Measurements from ENCODE around the gene CX3CL1. TPM values are rescaled to one million over a fixed set of nuclear protein-coding genes. Genes with fewer than 3 reads are reported as not detected.

The CX3CL1 gene
- total and polyA plus RNA-seq, 2 donors (not counting 1 experiment from before 2014, with no cell fraction given), result not detected

- H3K36me3 ChIP-seq (replicated peaks in 1 of 2; ENCODE audit: control extremely low read depth in 1 of 2, control insufficient read depth in 1 of 2, extremely low read depth in 1 of 2, insufficient read depth in 2 of 2, low read length in 1 of 2), result peaks cover 0 to 12% of the 10 kb centered on the region in 2 experiments
- no peak overlapping the region for H2AFZ ChIP-seq (ENCODE audit: insufficient read depth, low read depth, low read length, poor library complexity, severe bottlenecking)
- intact Hi-C loops (cut with micrococcal nuclease), result no loop called here
- TF ChIP-seq EZH2 (IDR thresholded peaks at IDR 0.05; ENCODE audit: borderline replicate concordance, insufficient read depth, low read depth, low read length, poor library complexity, severe bottlenecking) (no peak), CTCF (IDR thresholded peaks at IDR 0.05) (no peak)
- H3K79me2 ChIP-seq (ENCODE audit: control insufficient read depth, insufficient read depth, low read length), result no peaks in the 10 kb centered on the region
- H3K4me3 Mint-ChIP-seq, result no peak overlapping the region
- H3K4me3 ChIP-seq (ENCODE audit: control extremely low read depth in 1 of 5, extremely low read depth in 1 of 5, insufficient read depth in 1 of 5, low read depth in 2 of 5, low read length in 4 of 5), result no peak overlapping the region
- no peaks in the 10 kb centered on the region for H3K9me3 Mint-ChIP-seq (ENCODE audit: insufficient read depth)
- 94% methylated on average over 3 of the region's 3 CpGs for WGBS (ENCODE audit: insufficient coverage)
- H4K20me1 ChIP-seq (ENCODE audit: control insufficient read depth, insufficient read depth, low read length, poor library complexity, severe bottlenecking), result no peaks in the 10 kb centered on the region
- no peak overlapping the region for H3K27ac Mint-ChIP-seq
- no peak overlapping the region for H3K27ac ChIP-seq (ENCODE audit: low read length in 2 of 2)
- no peak overlapping the region for H3K4me2 ChIP-seq (replicated peaks; ENCODE audit: low read depth, low read length, poor library complexity, severe bottlenecking)
- no peaks in the 10 kb centered on the region for H3K27me3 ChIP-seq (replicated peaks in 1 of 4; ENCODE audit: control extremely low read depth in 1 of 4, control insufficient read depth in 3 of 4, insufficient read depth in 4 of 4, low read length in 3 of 4)
- DNase-seq (no peak), ATAC-seq (ENCODE audit: low read depth) (no peak)
- POLR2A ChIA-PET, result no interaction called here
- no peaks in the 10 kb centered on the region for H3K9me3 ChIP-seq (ENCODE audit: control extremely low read depth in 1 of 3, control insufficient read depth in 2 of 3, insufficient read depth in 1 of 3, low read length in 2 of 3)
- no peak overlapping the region for H3K9ac ChIP-seq (ENCODE audit: low read length)
- H3K4me1 ChIP-seq (ENCODE audit: control insufficient read depth in 2 of 2, insufficient read depth in 2 of 2, low read length in 2 of 2), result no peaks in the 10 kb centered on the region
- H3K4me1 Mint-ChIP-seq, result peaks cover 2% of the 10 kb centered on the region
- H3K27me3 Mint-ChIP-seq, result no peaks in the 10 kb centered on the region
- CTCF ChIA-PET, result interaction anchor here (1.2 to 10.1 kb wide), 2 partner anchors 22 to 119 kb away, joined by 4 to 364 read pairs; partner anchors contain the start of genes CIAPIN1 and COQ9
These were observed 52.3 kb downstream of the CX3CL1 start for GRCh38 chr16:57424583-57424982.

GRCh38 chr16:57426356-57426755 is 54.1 kb downstream of the CX3CL1 start:
- Histone ChIP-seq H3K9ac (ENCODE audit: low read length) (no peak overlapping the region), H3K36me3 (replicated peaks in 1 of 2; ENCODE audit: control extremely low read depth in 1 of 2, control insufficient read depth in 1 of 2, extremely low read depth in 1 of 2, insufficient read depth in 2 of 2, low read length in 1 of 2) (peaks cover 0 to 29% of the 10 kb centered on the region in 2 experiments), H4K20me1 (ENCODE audit: control insufficient read depth, insufficient read depth, low read length, poor library complexity, severe bottlenecking) (no peaks in the 10 kb centered on the region), H3K79me2 (ENCODE audit: control insufficient read depth, insufficient read depth, low read length) (no peaks in the 10 kb centered on the region), H3K9me3 (ENCODE audit: control extremely low read depth in 1 of 3, control insufficient read depth in 2 of 3, insufficient read depth in 1 of 3, low read length in 2 of 3) (no peaks in the 10 kb centered on the region), H3K4me2 (replicated peaks; ENCODE audit: low read depth, low read length, poor library complexity, severe bottlenecking) (no peak overlapping the region), H3K27me3 (replicated peaks in 1 of 4; ENCODE audit: control extremely low read depth in 1 of 4, control insufficient read depth in 3 of 4, insufficient read depth in 4 of 4, low read length in 3 of 4) (no peaks in the 10 kb centered on the region), H2AFZ (ENCODE audit: insufficient read depth, low read depth, low read length, poor library complexity, severe bottlenecking) (no peak overlapping the region), H3K4me1 (ENCODE audit: control insufficient read depth in 2 of 2, insufficient read depth in 2 of 2, low read length in 2 of 2) (no peaks in the 10 kb centered on the region), H3K4me3 (ENCODE audit: control extremely low read depth in 1 of 5, extremely low read depth in 1 of 5, insufficient read depth in 1 of 5, low read depth in 2 of 5, low read length in 4 of 5) (no peak overlapping the region), H3K27ac (ENCODE audit: low read length in 2 of 2) (no peak overlapping the region)
- no peaks in the 10 kb centered on the region for H3K4me1 Mint-ChIP-seq
- DNase-seq, result no peak
- ChIA-PET POLR2A (interaction anchor here (1.7 kb wide), 1 partner anchor 13 kb away, joined by 5 read pairs; no protein-coding TSS in a partner anchor), CTCF (interaction anchor here (1.1 kb wide), 1 partner anchor 21 kb away, joined by 3 read pairs; the partner anchor contains the start of genes CIAPIN1 and COQ9)
- TF ChIP-seq CTCF (IDR thresholded peaks at IDR 0.05), result no peak
- no peak for TF ChIP-seq EZH2 (IDR thresholded peaks at IDR 0.05; ENCODE audit: borderline replicate concordance, insufficient read depth, low read depth, low read length, poor library complexity, severe bottlenecking)
- ATAC-seq (ENCODE audit: low read depth), result no peak
- WGBS (ENCODE audit: insufficient coverage), result 99% methylated on average over 7 of the region's 7 CpGs
- intact Hi-C loops (cut with micrococcal nuclease), result no loop called here
- H3K4me3 Mint-ChIP-seq, result no peak overlapping the region
- no peaks in the 10 kb centered on the region for H3K9me3 Mint-ChIP-seq (ENCODE audit: insufficient read depth)
- H3K27ac Mint-ChIP-seq, result no peak overlapping the region
- no peaks in the 10 kb centered on the region for H3K27me3 Mint-ChIP-seq

Data from B cell (primary cell).